Retina (tissue), 1 donor: ENCODE data around the gene CFAP107.
"Not testable (repeated sequence)": the region's sequence is repeated elsewhere in the genome, so short reads cannot be mapped to it uniquely, and the experiment has no call there.

ENCODE experiments used
- DNase-seq: peaks from one replicate; pipeline ENCODE4 v3.0.0-alpha.2; 2016

CFAP107 gene

DNA sequence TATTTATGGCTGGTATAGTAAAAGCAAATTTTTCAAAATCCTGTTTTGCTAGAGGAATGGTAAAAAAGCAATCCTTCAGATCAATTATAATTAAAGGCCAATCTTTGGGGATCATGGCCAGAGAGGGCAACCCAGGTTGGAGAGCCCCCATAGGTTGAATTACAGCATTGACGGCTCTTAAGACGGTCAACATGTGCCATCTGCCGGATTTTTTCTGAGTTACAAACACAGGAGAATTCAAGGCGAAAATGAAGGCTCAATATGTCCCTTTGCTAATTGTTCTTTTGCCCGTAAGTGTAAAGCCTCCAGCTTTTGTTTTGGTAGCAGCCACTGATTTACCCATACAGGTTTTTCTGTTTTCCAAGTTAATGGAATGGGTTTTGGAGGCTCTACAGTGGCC is 35.5 kb downstream of the CFAP107 start:
- not testable (repeated sequence) for DNase-seq

- not testable (repeated sequence) for DNase-seq
Observed at GRCh38 chr1:12783783-12784182, 37.8 kb downstream of the CFAP107 start.

- DNase-seq, result not testable (repeated sequence)
Observed at GRCh38 chr1:12784729-12785128, 38.7 kb downstream of the CFAP107 start.

- not testable (repeated sequence) for DNase-seq
Observed at GRCh38 chr1:12791097-12791496, 45.1 kb downstream of the CFAP107 start, which contains the start of gene PRAMEF1. TSS of gene PRAMEF1 (plus strand) at chr1:12791397. CDS start at chr1:12793228, 1,831 bp downstream.

DNA sequence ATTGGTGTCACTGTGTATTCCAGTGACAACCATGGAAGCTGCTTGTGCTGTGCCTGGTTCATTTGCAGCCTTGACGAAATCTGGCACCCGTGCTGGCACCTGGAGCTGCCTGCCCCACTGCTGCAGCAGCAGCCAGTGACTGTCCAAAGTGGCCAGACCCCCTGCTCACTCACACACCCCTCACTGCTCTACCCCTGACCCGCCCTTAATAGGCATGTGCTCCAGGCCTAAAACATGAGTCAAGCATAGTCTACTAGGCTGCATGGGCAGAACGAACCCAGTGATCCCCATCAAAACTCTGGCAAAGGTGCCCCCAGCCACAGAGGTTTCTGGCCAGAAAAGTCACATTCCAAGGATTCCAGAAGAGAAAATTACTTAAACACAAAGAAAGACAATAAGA is 52.9 kb downstream of the CFAP107 start:
- no peak for DNase-seq

GRCh38 chr1:12799730-12800129 is 53.7 kb downstream of the CFAP107 start:
- DNase-seq, result no peak

GRCh38 chr1:12809933-12810332 is 63.9 kb downstream of the CFAP107 start:
- DNase-seq, result no peak

GRCh38 chr1:12810691-12811408 is 64.8 kb downstream of the CFAP107 start:
- no peak for DNase-seq

GRCh38 chr1:12811409-12811784 is 65.4 kb downstream of the CFAP107 start:
- no peak for DNase-seq
